ENCODE measurements around the gene MCC.

GRCh38 chr5:113112435-113112834 is 375.8 kb downstream of the MCC start:
- TF ChIP-seq CTCF (optimal IDR thresholded peaks at IDR 0.05 in 1 of 3, IDR thresholded peaks at IDR 0.05 in 1 of 3, conservative IDR thresholded peaks at IDR 0.05 in 1 of 3; ENCODE audit: extremely low read depth in 1 of 3, insufficient read depth in 2 of 3, low read length in 3 of 3) = no peak
- no peak for TF ChIP-seq EZH2 (IDR thresholded peaks at IDR 0.05; ENCODE audit: low read length)
